ENCODE measurements around the gene IL7R.

- TF ChIP-seq TMF1 (CRISPR knock-in tag; IDR thresholded peaks at IDR 0.05; ENCODE audit: low read depth) (no peak), HDAC6 (IDR thresholded peaks at IDR 0.05; ENCODE audit: low read depth, low read length) (no peak), POLR2A (IDR thresholded peaks at IDR 0.05; ENCODE audit: insufficient read depth in 1 of 2, low read depth in 2 of 2, low read length in 2 of 2) (no peak), CTCF (CRISPR knock-in tag; IDR thresholded peaks at IDR 0.05) (no peak)
Observed at GRCh38 chr5:35890021-35891020, 33.6 kb downstream of the IL7R start.

Measured in HepG2 (cell line).